NCI-H1092 (cell line): ENCODE results near the gene PVALEF.
"Not testable (repeated sequence)": the region's sequence is repeated elsewhere in the genome, so short reads cannot be mapped to it uniquely, and the experiment has no call there.

Experiments
- DNase-seq: peaks from one replicate; lab custom pipeline; 2025; lab: John Stamatoyannopoulos, UW

The PVALEF gene

GRCh38 chr17:81143717-81144422 is 21.4 kb upstream of the PVALEF start:
- no peak for DNase-seq

GRCh38 chr17:81144423-81144781 is 20.9 kb upstream of the PVALEF start:
- DNase-seq = no peak

GRCh38 chr17:81146208-81146607 is 19.1 kb upstream of the PVALEF start:
- DNase-seq = not testable (repeated sequence)

GRCh38 chr17:81147701-81148100 is 17.6 kb upstream of the PVALEF start:
- DNase-seq = no peak

GRCh38 chr17:81148571-81148970 is 16.7 kb upstream of the PVALEF start:
- DNase-seq = no peak

- no peak for DNase-seq
Measured at GRCh38 chr17:81148986-81149533, 16.2 kb upstream of the PVALEF start.

- DNase-seq = no peak
Measured at GRCh38 chr17:81150377-81151077, 14.8 kb upstream of the PVALEF start.

GRCh38 chr17:81151278-81151677 is 14.0 kb upstream of the PVALEF start:
- no peak for DNase-seq

GRCh38 chr17:81152288-81152828 is 12.9 kb upstream of the PVALEF start:
- no peak for DNase-seq

- no peak for DNase-seq
Measured at GRCh38 chr17:81153340-81153803, 11.9 kb upstream of the PVALEF start.

- not testable (repeated sequence) for DNase-seq
Measured at GRCh38 chr17:81154016-81154415, 11.3 kb upstream of the PVALEF start.

- DNase-seq = no peak
Measured at GRCh38 chr17:81154961-81155360, 10.3 kb upstream of the PVALEF start.

GRCh38 chr17:81156866-81157805 is 8.2 kb upstream of the PVALEF start:
- no peak for DNase-seq

- DNase-seq = no peak
Measured at GRCh38 chr17:81157848-81158687, 7.2 kb upstream of the PVALEF start.

GRCh38 chr17:81158688-81159590 is 6.4 kb upstream of the PVALEF start:
- no peak for DNase-seq

GRCh38 chr17:81159611-81160265 is 5.6 kb upstream of the PVALEF start:
- no peak for DNase-seq

GRCh38 chr17:81160306-81160705 is 5.0 kb upstream of the PVALEF start:
- no peak for DNase-seq

- no peak for DNase-seq
Measured at GRCh38 chr17:81160747-81161453, 4.4 kb upstream of the PVALEF start.

- DNase-seq = no peak
Measured at GRCh38 chr17:81161536-81161935, 3.8 kb upstream of the PVALEF start.
